Stomach (tissue), 4 donors: Measurements from ENCODE around the gene RAD9A.

Experiments used
- EP300 ChIP-seq: sonication (generic); formaldehyde crosslinking; IDR thresholded peaks from one replicate; pipeline ENCODE4 v1.6.1; 2017; ENCODE audit warnings: antibody characterized with exemption
- POLR2A ChIP-seq, 4 donors: fragments of 450-650 bp; IDR thresholded peaks; one replicate each; pipeline ENCODE4 v1.6.1; 2016; ENCODE audit warnings: antibody characterized with exemption in 4 of 4, control low read depth in 2 of 4, mild to moderate bottlenecking in 1 of 4, moderate library complexity in 1 of 4
- POLR2AphosphoS5 ChIP-seq, 3 donors: sonication (generic); formaldehyde crosslinking; IDR thresholded peaks; one replicate each; pipeline ENCODE4 v1.6.1; 2016; ENCODE audit warnings: antibody characterized with exemption in 3 of 3
- TF ChIP-seq, protein P1 (sequence below), 7 experiments: fragments of 450-650 bp in 4 of 7; fragments of 200-600 bp in 3 of 7; sonication (generic) in 3 of 7; IDR thresholded peaks; one replicate each; pipeline ENCODE4 v1.5.1; 2016 to 2019; ENCODE audit warnings: antibody characterized with exemption in 7 of 7, control low read depth in 2 of 7, mild to moderate bottlenecking in 1 of 7

GRCh38 chr11:67355023-67355793 is 36.6 kb upstream of the RAD9A start:
- TF ChIP-seq, protein P1, sequence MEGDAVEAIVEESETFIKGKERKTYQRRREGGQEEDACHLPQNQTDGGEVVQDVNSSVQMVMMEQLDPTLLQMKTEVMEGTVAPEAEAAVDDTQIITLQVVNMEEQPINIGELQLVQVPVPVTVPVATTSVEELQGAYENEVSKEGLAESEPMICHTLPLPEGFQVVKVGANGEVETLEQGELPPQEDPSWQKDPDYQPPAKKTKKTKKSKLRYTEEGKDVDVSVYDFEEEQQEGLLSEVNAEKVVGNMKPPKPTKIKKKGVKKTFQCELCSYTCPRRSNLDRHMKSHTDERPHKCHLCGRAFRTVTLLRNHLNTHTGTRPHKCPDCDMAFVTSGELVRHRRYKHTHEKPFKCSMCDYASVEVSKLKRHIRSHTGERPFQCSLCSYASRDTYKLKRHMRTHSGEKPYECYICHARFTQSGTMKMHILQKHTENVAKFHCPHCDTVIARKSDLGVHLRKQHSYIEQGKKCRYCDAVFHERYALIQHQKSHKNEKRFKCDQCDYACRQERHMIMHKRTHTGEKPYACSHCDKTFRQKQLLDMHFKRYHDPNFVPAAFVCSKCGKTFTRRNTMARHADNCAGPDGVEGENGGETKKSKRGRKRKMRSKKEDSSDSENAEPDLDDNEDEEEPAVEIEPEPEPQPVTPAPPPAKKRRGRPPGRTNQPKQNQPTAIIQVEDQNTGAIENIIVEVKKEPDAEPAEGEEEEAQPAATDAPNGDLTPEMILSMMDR (IDR thresholded peaks at IDR 0.05) = no peak
- TF ChIP-seq POLR2A (IDR thresholded peaks at IDR 0.05) = no peak
- TF ChIP-seq POLR2AphosphoS5 (IDR thresholded peaks at IDR 0.05) = no peak
- no peak for TF ChIP-seq EP300
